Ishikawa (cell line): ENCODE data around the gene USP12.

Experiments
- EP300 ChIP-seq: IDR thresholded peaks from 2 replicates; pipeline ENCODE4 v1.6.1; 2012; ENCODE audit warnings: borderline replicate concordance
- TF ChIP-seq, protein P1 (sequence below): IDR thresholded peaks from 2 replicates; pipeline ENCODE4 v1.6.1; 2012
- TF ChIP-seq, protein P2 (sequence below): IDR thresholded peaks from 2 replicates; pipeline ENCODE4 v1.6.1; 2012; ENCODE audit warnings: low read depth, mild to moderate bottlenecking

DNA sequence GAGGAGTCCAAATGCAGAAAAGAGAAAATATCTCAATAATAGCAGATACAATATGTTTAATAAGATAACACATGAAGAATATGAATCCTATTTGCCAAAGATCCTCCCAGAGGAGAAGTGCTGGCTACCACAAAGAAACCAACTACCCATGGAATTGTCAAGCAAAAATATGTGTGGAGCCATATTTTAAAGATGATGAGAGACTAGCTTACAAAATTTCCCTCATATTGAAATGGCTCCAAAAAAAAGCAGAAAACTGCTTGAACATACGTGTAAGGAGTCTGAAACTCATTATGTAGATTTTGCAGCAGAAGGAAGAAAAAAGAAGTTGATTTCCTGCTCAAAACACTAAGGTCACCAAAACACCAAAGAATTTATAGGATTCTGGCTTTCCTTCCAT is 94.2 kb downstream of the USP12 start:
- TF ChIP-seq EP300 = no peak
- TF ChIP-seq, protein P1, sequence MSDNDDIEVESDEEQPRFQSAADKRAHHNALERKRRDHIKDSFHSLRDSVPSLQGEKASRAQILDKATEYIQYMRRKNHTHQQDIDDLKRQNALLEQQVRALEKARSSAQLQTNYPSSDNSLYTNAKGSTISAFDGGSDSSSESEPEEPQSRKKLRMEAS = no peak
- TF ChIP-seq, protein P2, sequence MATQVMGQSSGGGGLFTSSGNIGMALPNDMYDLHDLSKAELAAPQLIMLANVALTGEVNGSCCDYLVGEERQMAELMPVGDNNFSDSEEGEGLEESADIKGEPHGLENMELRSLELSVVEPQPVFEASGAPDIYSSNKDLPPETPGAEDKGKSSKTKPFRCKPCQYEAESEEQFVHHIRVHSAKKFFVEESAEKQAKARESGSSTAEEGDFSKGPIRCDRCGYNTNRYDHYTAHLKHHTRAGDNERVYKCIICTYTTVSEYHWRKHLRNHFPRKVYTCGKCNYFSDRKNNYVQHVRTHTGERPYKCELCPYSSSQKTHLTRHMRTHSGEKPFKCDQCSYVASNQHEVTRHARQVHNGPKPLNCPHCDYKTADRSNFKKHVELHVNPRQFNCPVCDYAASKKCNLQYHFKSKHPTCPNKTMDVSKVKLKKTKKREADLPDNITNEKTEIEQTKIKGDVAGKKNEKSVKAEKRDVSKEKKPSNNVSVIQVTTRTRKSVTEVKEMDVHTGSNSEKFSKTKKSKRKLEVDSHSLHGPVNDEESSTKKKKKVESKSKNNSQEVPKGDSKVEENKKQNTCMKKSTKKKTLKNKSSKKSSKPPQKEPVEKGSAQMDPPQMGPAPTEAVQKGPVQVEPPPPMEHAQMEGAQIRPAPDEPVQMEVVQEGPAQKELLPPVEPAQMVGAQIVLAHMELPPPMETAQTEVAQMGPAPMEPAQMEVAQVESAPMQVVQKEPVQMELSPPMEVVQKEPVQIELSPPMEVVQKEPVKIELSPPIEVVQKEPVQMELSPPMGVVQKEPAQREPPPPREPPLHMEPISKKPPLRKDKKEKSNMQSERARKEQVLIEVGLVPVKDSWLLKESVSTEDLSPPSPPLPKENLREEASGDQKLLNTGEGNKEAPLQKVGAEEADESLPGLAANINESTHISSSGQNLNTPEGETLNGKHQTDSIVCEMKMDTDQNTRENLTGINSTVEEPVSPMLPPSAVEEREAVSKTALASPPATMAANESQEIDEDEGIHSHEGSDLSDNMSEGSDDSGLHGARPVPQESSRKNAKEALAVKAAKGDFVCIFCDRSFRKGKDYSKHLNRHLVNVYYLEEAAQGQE = no peak
